ENCODE measurements around the gene ACSL4.
"Not testable (repeated sequence)": the region's sequence is repeated elsewhere in the genome, so short reads cannot be mapped to it uniquely, and the experiment has no call there.

The ACSL4 gene

DNA sequence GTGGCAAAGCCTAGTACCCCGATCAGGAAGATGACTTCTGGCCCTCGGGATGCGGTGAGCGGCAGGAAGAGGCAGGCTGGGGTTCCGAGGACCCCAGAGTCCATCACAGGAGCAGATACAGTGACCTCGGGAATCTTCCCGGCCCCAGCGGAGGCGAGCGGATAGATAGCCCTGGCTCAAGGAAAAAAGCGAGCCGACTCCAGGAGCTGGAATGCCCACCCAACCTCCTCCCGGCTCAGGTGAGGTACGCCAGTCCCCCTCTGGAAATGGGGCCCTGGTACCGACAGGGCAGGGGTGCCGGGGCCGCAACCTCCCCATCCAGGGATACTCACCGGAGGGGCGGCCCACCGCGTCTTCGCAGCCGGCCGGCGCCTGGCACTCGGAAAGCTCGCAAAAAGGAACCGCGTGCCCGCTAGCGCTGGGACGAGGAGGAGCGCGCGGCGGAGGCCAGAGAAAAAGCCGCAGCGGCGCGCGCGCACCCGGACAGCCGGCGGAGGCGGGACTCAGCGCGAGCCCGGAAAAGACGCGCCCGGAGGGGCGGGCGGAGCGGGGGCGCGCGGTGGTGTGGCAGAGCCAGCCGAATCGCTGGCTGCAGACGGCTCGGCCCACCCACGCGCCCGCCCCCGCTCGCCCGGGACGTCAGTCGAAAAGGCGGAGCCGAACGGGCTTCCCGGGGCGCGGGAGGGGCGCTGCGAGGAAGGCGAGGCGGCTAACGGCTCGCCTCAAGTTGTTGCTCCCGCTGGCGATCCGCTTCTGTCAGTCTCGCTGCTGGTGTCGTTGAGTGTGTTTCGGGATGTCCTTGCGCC lies at the start of gene ACSL4:
Gene ACSL4 (minus strand): TSS at position 451 of the 806 bp plus-strand sequence. CDS start 49,894 bp downstream, outside the sequence.
- peak; percentile 48 for DNase-seq (ENCODE audit: low read depth, low spot score)

DNA sequence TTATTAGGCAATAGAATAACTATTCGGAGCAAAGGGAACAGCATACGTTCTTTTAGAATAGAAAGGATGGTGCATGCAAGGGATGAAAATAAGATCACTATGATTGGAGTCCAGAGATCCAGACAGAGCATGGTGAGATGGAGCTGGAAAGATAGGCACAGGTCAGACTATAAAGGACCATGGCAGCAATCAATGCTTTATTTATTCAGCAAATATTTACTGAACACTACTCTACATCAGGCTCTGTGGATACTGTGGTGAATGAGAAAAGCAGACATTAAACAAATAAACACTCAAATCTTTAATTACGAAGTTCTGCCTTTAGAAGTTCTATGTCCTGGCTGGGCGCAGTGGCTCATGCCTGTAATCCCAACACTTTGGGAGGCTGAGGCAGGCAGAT lies 44.7 kb upstream of the ACSL4 start:
- DNase-seq (ENCODE audit: low read depth, low spot score), result no peak

DNA sequence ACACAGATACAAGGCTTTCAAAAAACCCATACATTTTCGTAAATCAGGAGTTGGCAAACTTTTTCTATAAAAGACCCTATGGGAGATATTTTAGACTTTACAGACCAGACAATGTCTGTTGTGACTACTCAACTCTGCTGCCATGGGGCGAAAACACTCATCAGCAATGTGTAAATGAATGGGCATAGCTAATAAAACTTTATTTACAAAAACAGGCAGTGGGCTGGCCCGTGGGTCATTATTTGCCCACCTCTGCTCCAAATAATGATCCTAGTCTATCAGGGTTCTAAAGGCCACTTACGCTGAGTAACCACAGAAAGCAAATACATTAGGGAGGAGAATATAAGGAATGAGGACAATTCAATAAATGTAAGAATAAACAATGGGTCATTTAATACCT lies 43.9 kb upstream of the ACSL4 start:
- no peak for DNase-seq (ENCODE audit: low read depth, low spot score)

DNA sequence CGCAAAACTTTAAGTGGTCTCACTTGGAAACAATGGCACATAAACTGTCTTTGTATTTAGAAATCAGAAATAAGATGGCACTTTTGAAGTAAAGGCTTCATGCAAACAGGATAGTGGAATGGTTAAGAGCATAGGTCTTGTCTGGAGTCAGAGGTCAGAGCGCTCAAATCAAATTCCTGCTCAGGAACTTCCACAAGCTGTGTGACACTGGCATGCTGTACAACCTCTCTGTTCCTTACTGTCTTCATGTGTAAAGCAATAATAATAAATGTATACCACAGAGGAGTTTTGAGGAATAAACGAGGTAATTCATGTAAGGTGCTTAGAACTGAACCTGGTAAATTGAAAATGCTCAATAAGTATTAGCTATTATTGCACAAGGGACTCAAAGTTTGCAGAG lies 43.4 kb upstream of the ACSL4 start:
- no peak for DNase-seq (ENCODE audit: low read depth, low spot score)

DNA sequence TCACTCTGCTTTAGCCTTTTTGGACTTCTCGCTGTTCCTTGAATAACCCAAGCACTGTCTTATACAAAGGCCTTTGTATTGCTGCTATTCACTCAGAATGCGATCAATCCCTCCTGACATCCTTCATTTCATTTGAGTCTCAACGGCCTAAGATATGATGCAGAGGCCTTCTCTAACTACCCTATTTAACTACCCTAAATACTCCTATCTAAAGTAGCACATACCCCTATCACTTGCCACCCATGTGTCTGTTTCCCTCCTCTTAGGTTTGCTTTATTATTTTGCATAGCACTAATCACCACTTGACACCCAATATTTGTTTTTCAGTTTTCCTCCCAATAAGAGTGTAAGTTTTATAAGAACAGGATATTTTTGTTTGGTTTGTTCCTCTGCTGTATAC lies 42.3 kb upstream of the ACSL4 start:
- DNase-seq (ENCODE audit: low read depth, low spot score), result no peak

DNA sequence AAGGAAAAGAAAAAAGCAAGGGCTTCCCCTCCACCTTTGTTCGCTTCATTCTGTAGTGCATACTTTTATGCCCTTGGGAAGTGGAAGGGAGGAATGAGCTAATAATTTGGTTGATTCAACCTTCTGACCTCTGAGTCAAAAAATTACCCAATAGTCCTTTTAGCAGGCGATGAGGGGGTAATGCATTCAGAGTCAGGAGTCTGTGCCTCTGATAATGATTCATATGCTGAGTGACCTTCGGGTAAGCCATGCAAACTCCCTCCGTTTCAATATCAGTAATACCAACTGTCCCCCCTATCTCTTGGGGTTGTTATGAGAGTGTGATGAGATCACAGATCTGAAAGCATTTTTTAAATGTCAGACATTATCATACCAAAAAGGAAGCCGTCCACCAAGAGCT lies 41.6 kb upstream of the ACSL4 start:
- no peak for DNase-seq (ENCODE audit: low read depth, low spot score)

DNA sequence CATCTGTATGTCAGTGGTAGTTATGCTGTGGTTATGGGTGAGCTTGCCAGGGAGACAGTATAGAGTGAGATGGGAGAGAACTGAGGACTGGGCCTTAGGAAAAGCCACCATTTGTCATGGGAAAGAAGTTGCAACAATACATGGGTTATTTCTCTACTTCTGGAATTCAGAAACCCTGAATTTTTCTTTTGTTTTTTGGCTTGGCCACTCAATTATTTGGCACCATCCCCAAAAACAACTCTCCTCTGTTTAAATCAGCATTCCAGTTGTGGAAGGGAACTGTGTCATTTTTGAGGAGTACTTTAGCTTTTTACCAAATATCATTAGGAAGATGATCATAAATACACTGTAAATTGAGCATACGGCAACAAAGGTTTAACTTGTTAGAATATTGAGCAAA lies 41.1 kb upstream of the ACSL4 start:
- DNase-seq (ENCODE audit: low read depth, low spot score), result no peak

DNA sequence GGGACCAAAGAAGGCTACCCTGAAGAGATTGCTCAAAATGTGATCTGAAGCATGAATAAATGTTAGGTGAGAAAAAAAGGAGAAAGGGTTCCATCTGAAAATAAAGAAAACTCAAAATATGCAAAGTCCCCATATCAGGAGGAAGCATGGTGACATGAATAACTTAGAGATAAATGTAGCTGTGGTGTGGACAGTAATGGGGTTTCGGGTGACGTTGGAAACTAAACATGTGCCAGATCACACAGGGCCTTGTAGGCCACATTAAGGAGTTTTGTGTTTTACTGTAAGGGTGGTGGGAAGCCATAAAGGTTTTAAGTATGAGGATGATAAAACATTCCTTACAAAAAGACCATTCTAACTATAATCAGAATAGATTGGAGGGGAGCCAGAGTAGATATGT lies 40.3 kb upstream of the ACSL4 start:
- no peak for DNase-seq (ENCODE audit: low read depth, low spot score)

DNA sequence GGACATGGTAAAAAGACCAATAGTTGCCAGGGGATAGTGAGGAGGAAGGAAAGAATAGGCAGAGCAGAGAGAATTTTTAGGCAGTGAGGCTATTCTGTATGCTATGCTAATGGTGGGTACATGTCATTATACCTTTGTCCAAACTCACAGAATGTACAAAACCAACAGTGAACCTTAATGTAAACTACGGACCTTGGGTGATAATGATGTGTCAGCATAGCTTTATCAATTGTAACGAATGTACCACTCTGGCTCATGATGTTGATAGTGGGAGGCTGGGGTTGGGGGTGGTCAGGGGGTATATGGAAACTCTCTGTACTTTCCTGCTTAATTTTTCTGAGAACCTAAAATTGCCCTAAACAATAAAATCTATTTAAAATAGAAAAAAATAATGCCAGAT lies 37.7 kb upstream of the ACSL4 start:
- no peak for DNase-seq (ENCODE audit: low read depth, low spot score)

DNA sequence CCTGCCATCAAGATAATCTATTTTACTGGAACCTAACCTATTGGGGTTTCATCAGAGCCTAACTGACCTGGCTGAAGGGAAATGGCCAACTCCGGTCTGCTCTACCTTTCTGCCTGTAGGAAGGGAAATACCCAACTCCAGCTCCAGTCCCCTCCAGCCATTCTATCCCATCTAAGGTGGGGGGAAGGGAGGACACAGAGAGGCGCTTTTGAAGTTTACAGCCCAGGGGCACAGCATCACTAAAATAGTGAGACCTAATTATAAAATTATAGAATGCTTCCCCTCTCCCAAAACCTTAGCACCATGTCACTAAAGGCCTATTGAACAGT lies 27.8 kb upstream of the ACSL4 start:
- DNase-seq (ENCODE audit: low read depth, low spot score), result no peak

DNA sequence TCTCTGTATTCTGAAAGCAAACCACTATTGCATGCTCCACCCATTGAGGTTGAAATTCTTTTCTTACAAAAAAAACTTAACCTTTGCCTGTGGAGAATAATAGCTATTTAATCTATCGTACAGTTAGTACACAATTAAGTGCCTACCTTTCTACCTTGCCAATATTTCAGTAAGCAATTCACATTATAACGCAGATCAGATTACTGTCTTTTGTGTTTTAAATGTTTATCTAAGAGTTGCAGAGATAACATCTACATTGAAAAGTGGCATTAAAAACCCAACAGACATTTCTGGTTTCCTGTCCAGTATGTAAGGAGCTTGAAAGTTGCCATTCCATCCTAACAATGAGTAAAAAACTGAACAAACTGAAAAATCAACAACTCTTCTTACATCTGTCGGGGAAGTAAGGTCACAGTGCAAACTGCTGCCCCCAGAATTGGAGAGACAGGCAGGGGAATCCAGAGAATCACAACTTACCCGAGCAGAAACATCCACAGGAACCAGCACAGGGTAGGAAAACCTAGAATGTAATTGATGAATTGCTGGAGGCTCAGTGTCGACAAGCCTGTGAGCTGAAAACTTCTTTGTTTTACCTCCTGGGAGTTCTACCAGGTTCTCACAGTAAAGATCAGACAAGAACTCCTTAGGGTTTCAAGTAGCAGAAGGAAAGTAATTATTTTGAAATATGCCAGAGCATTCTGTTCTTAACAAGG lies 27.3 kb upstream of the ACSL4 start:
- no peak for DNase-seq (ENCODE audit: low read depth, low spot score)

DNA sequence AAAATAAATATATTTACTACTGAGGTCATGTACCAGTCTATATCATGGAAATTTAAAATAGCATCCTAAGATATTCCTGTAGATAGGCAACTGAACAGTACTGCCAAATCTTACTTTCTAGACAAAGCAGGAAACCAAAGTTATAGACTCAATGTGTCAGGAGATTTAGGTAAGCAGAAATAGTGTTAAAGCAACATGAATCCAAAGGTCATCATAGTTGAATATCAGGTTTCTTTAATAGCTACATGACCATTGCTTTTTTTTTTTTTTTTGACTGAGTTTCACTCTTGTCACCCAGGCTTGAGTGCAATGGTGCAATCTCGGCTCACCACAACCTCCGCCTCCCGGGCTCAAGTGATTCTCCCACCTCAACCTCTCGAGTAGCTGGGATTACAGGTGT lies 20.2 kb upstream of the ACSL4 start:
- DNase-seq (ENCODE audit: low read depth, low spot score), result no peak

DNA sequence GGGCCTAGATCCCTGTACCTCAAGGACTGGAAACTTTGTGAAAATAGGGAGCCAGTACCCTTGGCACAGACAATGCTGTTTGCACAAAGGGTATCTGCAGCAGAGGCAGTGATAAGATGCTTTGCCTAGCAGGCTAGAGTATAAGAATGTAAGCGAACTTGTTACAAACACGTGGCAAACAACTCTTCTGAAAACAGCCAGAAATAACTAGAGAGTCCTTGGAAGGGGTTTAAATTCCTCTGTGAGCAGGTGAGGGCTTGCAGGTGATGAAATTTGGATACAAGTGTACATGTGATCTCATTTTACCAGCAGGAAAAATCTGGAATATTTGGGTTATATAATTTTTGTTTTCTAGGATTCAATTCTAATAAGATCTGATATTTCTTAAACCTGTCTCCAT lies 18.6 kb upstream of the ACSL4 start:
- no peak for DNase-seq (ENCODE audit: low read depth, low spot score)

DNA sequence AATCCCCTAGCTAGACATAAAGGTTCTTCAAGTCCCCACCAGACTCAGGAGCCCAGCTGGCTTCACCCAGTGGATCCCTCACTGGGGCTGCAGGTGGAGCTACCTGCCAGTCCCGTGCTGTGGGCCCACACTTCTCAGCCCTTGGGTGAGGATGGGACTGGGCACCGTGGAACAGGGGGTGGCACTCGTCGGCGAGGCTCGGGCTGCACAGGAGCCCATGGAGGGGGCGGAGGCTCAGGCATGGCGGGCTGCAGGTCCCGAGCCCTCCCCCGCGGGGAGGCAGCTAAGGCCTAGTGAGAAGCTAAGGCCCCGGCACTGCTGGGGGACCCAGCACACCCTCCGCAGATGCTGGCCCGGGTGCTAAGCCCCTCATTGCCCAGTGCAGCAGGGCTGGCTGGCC lies 16.1 kb upstream of the ACSL4 start:
- DNase-seq (ENCODE audit: low read depth, low spot score), result no peak

DNA sequence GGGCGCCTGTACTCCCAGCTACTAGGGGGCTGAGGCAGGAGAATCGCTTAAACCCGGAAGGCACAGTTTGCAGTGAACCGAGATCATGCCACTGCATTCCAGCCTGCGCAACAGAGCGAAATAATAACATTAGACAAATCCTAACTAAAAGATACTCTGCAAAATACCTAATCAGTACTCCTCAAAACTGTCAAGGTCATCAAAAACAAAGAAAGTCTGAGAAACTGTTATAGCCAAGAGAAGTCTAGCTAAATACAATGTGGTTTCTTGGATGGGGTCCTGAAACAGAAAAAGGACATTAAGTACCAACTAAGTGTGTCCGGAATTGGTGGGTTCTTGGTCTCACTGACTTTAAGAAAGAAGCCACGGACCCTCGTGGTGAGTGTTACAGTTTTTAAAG lies 14.6 kb upstream of the ACSL4 start:
- DNase-seq (ENCODE audit: low read depth, low spot score), result no peak

DNA sequence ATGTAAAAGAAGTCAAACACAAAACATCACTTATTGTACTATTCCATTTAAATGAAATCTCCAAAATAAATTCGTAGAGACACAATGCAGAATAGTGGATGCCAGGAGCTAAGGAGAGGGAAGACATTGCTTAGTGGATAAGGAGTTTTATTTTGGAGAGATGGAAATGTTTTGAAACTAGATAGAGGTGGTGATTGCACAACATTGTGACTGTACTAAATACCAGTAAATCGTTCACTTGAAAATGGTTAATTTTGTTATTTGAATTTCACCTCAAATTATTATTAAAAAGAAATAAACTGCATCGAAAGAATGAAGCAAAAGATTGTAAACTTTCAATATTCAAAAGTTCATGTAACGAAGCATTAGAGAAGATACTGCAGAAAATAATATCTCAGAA lies 9.7 kb upstream of the ACSL4 start:
- DNase-seq (ENCODE audit: low read depth, low spot score), result no peak

DNA sequence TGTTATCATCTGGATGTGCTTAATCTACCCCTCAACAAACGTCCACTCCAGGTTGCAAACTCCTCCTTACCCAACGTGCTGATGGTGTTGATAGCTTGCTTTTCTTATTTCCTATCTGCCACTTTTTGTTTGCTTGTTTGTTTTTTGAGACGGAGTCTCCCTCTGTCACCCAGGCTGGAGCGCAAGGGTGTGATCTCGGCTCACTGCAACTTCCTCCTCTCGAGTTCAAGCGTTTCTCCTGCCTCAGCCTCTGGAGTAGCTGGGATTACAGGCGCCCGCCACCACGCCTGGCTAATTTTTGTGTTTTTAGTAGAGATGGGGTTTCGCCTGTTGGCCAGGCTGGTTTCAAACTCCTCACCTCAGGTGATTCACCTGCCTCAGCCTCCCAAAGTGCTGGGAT lies 7.8 kb upstream of the ACSL4 start:
- not testable (repeated sequence) for DNase-seq (ENCODE audit: low read depth, low spot score)

DNA sequence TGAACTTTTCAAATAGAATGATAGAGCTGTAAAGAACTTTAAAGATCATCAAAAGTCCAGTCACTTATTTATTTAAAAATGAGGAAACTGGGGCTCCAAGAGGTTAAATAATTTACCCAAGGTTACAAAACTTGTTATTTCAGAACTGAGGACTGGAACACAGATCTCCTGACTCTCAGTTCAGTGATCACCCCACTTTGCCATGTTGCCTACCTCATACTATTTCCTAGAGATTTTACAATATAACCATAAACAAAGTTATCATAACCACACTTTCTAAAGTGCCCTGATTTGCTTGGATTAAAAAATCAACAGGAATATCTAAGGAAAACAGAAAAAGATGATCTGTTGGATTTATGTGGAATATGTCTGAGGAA lies 7.4 kb upstream of the ACSL4 start:
- DNase-seq (ENCODE audit: low read depth, low spot score), result no peak

DNA sequence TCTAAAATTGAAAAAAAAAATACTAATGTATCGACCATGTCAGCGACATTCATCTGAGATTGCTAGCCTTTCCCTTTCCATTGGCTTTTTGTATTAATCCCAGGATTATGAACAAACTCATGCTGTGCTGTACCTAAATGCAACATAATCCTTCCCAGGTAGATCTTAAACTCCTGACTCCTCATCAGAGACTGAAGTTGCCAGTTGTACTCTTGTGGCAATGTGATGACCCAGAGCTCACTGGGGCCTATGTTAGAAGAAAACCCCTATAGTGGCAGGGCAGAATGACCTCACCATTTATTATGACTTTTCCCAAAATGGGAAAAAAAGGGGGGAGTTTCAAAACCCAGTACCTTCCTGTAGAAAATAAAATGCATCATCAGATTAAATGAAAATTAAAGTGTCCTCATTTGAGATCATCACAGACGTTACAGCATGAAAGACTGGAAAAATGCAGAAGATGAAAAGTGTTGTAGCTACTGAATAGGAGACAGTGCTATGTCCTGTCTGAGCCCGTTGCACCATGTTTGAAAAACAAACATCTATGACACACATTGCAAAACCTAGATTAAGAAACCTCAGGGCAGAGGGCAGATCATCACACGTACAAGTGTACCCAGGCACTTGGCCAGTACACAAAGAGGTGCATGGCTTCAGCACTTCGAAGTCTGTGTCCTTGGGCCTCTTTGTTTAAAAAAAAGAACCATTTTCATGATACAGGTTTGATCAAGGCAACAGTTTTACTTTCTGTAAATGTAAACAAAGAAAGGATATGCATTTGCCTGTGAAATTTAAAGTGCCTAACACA lies 6.8 kb upstream of the ACSL4 start:
- DNase-seq (ENCODE audit: low read depth, low spot score), result no peak

DNA sequence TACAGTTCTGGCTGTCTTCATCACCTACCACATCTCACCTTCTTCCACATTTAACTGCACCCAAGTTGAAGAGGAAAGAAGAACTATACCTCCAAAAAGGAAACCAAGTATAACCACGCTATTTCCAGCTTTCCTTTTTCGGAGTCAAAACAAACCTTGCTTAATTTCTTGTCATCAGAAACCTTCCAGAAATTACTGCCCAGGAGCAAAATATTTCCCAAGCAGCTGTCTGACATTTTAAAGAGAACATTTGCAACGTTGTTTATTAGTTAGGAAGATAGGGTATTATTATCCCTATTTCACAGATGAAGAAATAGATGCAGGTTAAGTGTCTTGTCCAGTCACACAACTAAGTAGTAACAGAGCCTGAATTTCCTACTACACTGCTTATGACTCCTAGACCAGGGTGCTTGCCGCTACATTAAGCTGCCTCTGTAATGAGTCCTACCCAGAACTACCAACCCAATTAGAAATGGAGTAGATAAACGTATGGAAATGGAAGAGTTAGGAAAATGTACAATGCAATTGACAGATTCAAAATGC lies 2.2 kb upstream of the ACSL4 start:
- DNase-seq (ENCODE audit: low read depth, low spot score), result no peak

DNA sequence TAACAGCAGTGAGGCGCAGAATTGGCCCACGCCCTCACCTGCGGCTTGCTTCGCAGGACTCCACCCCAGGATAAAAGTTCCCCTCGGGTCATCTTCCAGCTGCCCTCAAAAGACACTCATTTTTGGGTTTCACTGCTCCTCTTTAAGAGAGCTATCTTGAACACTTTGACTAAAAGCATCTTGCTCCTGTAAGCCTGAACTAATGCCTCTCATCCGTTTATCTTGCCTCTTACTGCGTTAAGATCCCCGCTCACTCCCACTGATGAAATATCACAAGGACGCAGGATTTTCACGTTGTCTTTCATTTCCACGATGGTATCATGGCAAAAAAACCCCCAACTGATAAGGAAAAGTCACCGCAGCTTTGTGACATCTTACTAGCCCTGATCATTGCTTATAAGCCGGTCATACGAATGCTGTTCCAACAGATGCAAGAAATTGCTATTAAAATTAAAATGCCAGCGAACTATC lies 591 bp upstream of the ACSL4 start:
- DNase-seq (ENCODE audit: low read depth, low spot score), result no peak

Data from brain pericyte (primary cell).